Stimulated activated CD4-positive, alpha-beta T cell treated with anti-CD3 and anti-CD28 coated beads, Interleukin-2, amount 100 ng/mL, for 48 hours (primary cell): ENCODE results near the gene GP5.

ENCODE experiments used
- DNase-seq, 2 donors: peaks; one replicate each; pipeline ENCODE4 v3.0.0-alpha.2; 2020

The GP5 gene, protein sequence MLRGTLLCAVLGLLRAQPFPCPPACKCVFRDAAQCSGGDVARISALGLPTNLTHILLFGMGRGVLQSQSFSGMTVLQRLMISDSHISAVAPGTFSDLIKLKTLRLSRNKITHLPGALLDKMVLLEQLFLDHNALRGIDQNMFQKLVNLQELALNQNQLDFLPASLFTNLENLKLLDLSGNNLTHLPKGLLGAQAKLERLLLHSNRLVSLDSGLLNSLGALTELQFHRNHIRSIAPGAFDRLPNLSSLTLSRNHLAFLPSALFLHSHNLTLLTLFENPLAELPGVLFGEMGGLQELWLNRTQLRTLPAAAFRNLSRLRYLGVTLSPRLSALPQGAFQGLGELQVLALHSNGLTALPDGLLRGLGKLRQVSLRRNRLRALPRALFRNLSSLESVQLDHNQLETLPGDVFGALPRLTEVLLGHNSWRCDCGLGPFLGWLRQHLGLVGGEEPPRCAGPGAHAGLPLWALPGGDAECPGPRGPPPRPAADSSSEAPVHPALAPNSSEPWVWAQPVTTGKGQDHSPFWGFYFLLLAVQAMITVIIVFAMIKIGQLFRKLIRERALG

DNA sequence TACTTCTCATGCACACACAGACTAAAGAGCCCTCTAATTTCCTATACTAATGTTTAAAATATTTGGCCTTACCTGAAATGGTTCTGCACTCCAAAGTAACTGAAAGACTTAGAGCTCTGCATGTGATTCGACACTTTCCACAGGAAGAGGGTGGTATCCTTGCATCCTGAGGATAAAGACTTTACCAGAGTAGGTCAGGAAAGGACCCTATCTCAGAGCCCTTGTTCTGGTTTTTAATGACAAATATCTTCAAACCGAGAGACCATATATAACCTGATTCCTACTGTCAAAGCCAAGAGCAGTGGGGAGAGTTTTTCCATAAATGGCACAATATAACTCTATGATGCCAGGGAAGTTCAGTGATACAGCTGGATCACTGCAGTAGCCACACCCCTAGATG lies at the start of gene GP5:
GP5 (minus strand) TSS at position 101 of the 400 bp plus-strand sequence. CDS start 984 bp downstream, outside the sequence.
- DNase-seq, result no peak

DNA sequence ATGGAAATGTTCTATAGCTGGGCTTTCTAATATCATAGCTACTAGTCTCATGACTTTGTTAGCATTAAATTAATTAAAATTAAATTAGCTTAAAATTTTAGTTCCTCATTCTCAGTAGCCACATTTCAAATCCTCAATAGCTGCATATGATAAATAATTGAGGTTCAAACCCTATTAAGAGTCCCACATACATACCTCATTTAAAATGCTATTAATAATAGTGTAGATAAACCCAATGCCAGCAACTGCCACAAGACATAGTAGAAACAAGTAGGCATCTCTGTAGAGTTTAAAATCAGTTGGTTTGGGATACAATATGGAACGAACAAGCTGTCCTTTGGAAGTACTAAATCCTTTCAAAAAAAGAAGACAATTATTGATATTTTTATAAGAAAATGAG lies 48.6 kb upstream of the GP5 start:
- no peak for DNase-seq

DNA sequence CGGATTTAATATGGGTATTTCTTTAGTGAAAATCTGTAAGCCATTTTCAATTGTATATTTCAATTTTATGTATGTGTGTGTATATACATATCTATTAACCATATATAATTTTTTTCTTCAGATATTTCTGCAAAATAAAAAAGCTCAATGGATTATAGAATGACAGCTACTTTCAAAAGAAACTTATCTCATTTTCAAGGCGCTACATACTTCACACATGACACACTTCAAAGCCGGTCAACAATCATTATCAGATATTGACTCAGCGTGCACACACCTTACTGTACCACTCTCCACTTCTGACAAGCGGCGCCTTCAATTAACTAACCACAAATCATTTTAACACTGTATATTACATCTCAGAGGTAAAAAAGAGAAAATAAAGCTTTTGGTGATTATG lies 48.1 kb upstream of the GP5 start:
- no peak for DNase-seq

DNA sequence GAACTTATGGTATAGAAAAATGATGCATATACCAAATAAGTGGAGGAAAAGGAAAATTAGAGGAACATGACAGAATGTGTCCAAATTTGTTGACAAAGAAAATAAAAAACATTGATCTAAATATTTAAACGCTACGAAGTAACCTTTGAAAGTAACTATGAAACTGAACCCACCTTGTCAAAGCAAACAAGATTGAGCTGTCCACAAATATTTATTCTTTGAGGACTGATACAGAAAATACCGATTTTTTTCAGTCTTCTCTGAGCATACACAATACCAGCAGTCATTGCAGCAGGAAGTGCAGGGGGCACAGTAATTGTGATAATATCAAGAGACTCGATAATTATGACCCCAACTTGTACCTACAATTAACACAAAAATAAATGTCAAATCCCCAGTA lies 47.7 kb upstream of the GP5 start:
- DNase-seq, result no peak

DNA sequence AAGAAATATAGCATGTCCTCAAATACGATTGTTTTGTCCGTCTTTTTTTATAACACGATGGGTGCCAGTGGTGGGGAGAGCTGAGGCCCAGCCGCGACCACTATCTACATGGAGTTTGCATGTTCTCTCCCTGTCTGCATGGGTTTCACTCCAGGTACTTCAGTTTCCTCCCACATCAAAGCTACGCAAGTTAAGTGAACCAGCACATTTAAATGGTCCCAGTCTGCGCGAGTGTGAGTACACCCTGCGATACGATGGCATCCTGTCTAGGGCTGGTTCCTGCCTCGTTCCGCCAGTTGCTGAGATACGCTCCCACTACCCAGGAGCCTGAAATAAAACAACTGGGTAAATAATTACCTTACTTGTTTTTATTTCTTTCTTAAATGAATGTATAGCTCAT lies 47.1 kb upstream of the GP5 start:
- no peak for DNase-seq

DNA sequence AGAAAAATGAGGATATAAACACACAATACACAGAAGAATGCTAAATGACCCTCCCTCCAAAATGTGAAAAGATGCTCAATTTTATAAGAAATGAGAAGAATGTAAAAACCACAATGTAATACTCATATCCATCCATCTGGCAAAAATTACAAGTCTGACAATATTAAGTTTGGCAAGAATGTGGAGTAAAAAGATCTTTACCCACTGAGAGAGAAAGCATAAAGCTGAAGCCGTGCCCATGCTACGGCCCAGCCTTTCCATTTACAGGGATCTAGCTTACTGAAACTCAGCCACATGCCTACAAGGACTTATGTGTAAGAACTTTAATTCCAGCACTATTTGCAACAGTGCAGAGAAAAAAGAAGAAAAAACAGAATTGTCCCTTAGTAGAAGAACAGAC lies 44.8 kb upstream of the GP5 start:
- DNase-seq, result no peak

DNA sequence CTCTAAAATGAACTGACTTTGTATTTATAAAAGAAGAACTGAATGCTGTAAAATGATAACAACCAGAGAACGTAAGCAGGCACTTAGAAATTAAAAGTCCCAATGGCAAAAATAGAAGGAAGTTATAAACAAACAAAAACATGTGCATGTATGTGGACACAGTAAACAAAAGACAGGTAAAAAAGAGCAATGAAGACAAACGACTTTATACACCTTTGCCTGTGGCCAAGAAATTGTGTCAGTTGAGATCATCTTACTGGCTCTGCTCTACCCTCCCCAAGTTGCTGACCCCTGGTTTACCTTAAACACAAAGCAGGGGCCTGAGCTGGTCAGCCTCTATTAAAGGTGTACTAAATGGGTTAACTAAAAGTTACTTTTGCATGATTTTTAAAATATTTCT lies 41.7 kb upstream of the GP5 start:
- no peak for DNase-seq

DNA sequence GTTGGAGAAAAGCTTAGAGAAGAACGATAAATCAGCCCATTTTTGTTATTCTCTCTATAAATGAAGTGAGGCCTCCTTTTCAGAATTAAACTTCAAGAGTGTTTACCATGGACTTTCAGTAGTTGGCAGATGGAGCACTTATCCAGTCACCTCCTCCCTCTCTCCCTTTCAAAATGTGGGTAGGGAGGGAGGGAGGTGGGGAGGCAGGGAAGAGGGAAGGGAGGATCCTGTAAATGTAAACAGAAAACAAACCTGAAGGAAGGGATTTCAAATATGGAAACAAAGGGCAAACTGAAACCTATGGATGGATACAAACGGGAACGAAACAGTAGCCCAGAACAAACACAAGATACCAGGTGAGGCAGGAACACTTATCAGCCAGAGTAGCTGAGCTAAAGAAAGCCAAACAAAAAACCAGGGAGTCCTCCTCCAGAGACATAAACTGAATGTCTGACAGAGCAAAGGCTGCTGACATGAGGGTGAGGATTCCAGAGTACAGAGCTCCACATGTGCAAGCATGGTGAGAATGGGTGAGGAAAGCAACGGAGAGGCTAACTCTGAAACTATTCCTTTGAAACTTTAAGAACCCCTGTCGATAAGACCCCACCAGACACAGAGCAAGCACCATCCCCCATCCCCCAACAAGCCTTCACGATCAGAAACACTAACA lies 41.0 kb upstream of the GP5 start:
- no peak for DNase-seq

DNA sequence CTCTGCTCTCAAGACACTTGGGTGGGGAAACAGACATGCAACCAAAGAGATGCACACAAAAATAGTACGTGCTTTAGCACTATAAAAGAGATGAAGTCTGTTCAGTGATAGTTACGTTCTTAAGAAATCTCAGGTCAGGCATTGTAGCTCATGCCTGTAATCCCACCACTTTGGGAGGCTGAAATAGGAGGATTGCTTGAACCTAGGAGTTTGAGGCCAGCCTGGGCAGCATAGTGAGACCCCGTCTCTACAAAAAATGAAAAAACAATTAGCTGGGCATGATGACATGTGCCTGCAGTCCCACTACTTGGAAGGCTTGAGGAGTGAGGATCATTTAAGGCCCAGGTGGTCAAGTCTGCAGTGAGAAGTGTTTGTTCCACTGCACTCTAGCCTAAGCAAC lies 35.4 kb upstream of the GP5 start:
- DNase-seq, result no peak

DNA sequence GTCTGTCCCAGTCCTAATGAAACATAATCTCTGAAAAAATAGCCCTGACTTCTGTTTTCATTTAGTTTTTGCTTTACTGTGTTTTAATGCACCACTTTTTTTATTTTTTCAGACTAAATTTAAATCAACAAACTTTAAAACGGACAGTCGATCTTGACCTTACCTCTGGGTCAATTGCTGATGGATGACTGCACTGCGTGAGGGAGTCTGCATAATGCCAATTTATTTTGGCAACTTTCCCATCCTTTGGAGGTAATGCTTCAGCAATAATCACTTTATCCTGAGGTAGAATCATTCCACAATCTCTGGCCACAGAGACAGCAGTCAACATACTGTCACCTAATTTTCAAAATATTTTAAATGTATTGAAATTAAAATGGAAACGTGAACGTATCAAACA lies 32.5 kb upstream of the GP5 start:
- DNase-seq, result no peak

DNA sequence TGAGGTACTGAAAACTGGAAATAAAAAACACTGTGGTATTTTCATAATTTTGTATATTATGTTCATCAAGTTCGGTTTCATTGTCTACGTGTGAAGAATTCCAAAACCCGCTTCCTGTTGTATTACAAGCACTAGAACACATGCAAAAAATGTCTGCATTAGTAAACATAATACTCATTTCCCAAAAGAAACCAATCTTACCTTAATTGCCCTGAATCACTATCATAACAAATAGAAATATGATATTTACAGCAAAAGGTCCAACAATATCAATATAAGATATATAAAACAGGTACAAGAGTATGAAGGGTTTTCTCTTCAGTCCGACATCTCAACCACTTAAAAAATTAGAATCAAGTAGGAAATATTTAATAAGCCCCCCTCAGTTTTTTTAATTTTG lies 26.3 kb upstream of the GP5 start:
- no peak for DNase-seq

DNA sequence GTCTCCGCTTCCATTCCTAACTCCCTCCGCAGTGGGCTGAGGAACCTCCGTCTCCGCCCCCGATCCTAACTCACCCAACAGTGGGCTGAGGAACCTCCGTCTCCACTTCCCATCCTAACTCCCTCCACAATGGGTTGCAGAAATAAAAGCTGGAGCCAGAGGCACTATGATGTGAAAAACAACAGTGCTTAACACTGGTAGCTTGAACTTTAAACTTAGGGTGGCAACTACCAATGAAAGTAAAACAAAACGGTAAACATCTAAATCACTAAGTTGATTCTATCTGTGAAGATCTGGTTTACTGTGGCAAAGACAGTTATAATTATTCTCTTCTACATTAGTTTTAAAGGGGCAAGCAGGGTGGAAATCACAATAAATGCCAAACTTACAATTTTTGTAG lies 25.9 kb upstream of the GP5 start:
- no peak for DNase-seq

DNA sequence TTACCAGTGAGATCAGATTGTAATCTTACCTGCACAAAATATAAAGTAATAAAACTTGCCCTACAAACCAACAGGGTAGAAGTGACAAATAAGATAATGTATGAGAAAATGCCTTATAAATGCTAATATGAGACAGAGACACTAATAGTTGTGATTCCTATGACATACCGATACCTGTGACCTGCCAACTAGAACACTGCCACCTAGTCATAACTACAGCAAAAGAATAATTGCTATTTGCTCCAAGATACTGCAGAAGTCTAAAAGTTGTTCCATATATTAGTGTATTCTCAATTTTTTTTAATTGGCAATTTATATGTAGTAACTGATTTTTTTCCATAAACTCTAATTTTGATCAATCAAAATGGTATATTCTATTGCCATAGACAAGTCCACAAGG lies 25.3 kb upstream of the GP5 start:
- no peak for DNase-seq

DNA sequence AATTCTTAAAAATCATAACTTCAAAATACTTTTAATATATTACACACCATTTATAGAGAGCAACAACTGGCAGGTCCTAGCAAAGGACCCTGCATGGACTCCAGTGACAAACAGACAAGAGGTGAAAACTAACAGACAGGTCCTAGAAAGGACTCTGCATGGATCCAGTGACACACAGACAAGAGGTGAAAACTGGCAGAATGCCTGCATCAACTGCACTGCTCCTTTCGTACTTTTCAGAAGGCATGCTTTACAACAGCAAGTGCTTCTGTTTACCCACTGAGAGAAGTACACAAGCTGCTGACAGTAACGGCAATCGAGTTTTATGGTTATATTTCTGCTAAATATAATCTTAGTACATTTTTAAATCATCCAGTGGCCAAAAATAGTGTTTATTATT lies 24.3 kb upstream of the GP5 start:
- no peak for DNase-seq

DNA sequence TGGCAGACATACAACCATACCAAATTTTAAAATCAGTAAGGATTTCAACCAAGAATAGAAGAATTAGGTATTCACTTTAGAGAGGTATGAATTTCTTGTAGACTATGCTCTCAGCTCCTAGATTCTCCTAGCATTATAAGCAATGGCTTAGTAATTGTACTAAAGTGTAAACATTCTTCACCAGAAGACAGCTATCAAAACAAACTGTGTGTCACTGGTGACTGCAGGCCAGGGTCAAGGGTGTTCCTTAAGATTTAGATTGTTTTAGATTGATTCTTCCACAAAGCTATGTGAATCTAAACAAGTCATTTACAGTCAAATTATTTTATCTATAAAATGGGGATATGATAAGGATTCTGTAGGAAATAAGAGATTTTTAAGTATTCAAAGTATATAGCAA lies 23.1 kb upstream of the GP5 start:
- DNase-seq, result no peak

DNA sequence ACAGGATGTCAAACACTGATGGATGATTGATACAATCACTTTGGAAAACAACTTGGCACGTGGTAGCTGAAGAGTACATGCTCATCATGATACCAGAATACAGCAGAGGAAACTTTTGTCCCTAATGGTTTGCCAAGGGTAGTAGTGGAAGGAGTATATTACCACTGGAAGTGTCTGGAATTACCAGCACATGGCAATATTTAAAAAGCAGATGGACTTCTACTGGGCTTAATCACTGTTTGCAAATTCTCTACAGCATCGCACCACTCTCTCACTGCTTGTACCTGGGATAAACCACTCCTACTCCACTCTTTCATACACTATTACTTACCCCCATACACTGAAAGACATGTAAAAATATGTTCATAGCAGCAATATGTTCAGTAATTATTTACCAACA lies 19.6 kb upstream of the GP5 start:
- DNase-seq, result no peak

DNA sequence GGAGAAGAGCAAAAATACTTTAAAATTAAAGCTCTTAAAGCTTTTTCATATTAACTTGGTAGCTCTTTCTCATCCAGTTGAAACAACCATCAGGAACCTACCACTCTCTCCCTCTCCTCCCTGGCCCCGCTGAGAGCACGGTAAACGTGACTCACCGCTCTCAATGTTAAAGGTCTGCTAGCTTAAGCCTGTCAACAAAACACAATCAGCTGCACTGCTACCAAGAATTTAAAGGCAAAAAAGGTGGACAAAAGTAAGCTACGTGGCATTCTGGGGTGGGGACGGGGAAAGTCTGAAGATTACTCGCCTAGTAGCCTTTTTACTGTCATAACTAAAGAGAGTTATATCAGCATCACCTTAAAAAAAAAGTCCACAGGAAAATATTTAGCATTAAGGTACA lies 8.4 kb upstream of the GP5 start:
- no peak for DNase-seq

DNA sequence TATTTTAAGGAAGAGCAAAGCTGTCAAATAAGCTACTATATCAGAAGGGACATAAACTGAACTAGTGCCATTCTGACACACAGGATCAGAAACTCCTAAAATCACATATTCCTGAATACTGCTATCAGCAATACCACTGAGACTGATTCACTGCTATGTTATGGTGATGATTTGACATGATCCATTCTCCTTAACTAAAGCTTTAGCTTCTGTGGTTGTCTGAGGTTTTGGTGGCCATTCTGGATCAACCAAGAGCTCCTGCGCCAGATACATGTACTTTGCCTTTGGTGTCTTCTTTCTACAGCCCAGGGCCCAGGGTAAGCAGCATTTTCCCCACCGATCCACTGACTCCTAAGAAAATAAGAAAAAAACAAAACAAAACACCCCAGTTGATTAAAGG lies 6.7 kb upstream of the GP5 start:
- DNase-seq, result no peak

DNA sequence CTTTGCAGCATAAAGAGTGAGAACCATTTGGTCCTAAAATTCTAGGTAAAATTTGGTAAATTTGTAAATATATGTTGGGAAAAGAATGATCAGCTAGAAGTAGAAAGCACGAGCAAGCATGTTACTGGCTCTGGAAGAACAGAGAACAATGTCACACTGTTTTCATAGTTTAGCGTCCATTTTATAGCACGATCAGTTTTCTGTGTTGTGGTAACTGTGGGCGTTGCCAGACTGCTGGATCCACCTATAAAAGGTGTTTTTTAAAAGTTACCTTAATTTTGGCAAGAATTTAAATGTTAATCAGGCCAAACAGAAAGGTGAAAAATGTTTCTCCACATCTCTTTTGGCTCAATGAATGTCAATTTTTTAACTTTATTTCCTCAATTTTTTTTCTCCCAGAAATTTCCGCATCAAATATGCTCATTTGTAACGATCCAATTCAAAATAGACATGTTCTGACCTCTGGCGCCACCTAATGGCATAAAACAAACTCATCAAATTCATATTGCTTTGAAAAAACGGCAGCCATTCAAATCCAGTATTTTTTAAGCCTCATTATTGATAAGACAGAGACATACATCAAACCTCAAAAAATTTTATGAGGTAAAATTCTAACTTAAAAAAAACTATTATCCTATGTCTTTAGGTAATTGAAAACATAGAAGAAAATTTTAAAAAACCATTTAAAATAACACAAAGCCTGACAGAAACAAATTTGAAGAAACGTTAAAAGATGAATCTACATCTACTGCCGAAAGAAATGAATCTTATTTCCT lies 5.5 kb upstream of the GP5 start:
- peak in 1 of 2 donors; percentile 47 for DNase-seq

DNA sequence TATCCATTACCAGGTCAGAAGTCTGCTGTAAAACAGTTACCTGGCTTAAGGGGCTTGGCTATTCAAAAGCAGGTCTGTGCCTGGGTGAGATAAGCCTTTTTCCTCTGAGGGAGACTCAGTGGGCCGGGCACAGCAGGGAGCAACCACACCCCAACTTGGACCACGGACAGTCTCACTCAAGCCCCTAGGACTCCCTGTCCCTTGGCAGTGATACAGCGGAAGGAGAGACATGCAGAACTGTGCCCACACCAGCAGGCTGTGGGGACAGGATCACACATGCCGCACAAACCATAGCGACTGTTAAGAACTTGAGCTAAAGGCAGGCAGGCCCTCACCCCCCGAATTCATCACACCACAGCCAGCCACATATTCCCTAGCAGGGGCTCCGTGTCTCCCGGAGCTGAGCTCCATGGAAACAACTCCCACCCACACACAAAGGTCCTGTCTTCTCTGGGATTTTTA lies 2.8 kb upstream of the GP5 start:
- no peak for DNase-seq

DNA sequence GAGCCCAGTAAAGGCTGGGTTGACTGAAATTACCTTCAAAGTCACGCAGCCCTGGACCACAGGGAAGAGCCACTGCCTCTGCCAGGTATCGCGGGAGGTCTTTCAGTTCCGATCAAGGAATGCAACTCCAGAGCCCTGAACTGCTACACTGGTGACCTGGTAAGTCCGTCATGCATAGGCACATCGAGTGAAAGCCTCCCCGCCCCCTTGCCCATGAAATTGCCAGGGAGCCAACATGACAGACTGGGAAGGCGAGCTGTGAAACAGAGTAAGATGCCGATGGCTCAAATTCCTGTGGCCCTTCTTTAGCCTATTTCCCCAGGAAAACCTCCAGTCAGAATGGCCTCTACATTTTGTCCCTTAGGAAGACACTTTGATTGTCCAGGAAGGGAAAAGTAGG lies 2.3 kb upstream of the GP5 start:
- no peak for DNase-seq

DNA sequence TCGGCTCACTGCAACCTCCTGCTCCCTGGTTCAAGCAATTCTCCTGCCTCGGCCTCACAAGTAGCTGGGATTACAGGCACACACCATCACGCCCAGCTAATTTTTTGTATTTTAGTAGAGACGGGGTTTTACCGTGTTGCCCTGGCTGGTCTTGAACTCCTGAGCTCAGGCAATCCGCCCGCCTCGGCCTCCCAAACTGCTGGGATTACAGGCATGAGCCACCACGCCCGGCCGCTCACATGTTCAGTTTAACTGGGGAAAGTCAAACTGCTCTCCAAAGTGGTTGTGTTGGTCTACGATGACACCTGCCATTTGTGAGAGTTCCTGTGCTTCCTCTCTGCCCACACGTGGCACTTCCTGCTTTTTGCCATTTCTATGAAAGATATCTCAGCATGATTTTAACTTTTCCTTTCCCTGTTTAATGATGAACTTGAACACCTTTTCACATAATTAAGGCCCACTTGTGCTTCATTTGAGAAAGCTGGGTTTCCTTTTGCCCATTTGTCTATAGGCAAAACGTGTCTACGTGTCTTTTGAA lies 877 bp upstream of the GP5 start:
- DNase-seq, result no peak

DNA sequence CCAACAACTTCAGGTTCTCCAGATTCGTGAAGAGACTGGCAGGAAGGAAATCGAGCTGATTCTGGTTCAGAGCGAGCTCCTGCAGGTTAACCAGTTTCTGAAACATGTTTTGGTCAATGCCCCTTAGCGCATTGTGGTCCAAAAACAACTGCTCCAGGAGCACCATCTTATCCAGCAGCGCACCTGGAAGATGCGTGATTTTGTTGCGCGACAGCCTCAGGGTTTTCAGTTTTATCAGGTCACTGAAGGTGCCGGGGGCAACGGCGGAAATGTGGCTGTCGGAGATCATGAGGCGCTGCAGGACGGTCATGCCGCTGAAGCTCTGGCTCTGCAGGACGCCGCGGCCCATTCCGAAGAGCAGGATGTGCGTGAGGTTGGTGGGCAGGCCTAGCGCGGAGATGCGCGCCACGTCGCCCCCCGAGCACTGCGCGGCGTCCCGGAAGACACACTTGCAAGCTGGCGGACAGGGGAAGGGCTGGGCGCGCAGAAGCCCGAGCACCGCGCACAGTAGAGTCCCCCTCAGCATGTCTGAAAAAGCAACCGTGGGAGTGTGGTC lies 1.2 kb downstream of the GP5 start:
- no peak for DNase-seq
